NT2/D1 (cell line): ENCODE results near the gene DCTN5.

Experiments
- DNase-seq: peaks from one replicate; pipeline ENCODE4 v3.0.0-alpha.2; 2011; ENCODE audit warnings: low read depth, low spot score
- H3K27me3 ChIP-seq: 2 replicates; pipeline ENCODE4 v1.6.0; 2011; ENCODE audit warnings: mild to moderate bottlenecking; ENCODE audit not compliant: insufficient read length, insufficient read depth
- H3K36me3 ChIP-seq: 2 replicates; pipeline ENCODE4 v1.6.1; 2011; ENCODE audit warnings: mild to moderate bottlenecking, low read length, mixed read lengths; ENCODE audit not compliant: insufficient read depth, insufficient read length
- H3K4me1 ChIP-seq: 2 replicates; pipeline ENCODE4 v1.5.1; 2011; ENCODE audit not compliant: insufficient read depth, insufficient read length
- H3K4me3 ChIP-seq: 2 replicates; pipeline ENCODE4 v1.5.1; 2011; ENCODE audit warnings: low read depth; ENCODE audit not compliant: insufficient read length
- H3K9ac ChIP-seq: 2 replicates; pipeline ENCODE4 v1.6.0; 2011; ENCODE audit warnings: low read depth; ENCODE audit not compliant: insufficient read length
- H3K9me3 ChIP-seq: 2 replicates; pipeline ENCODE4 v1.5.1; 2011; ENCODE audit warnings: mild to moderate bottlenecking, low read length; ENCODE audit not compliant: insufficient read depth
- SUZ12 ChIP-seq: IDR thresholded peaks from 2 replicates; pipeline ENCODE4 v1.6.1; 2011; ENCODE audit not compliant: insufficient read length, insufficient read depth; ENCODE audit errors: extremely low read depth
- YY1 ChIP-seq: IDR thresholded peaks from 2 replicates; pipeline ENCODE4 v1.6.1; 2011; ENCODE audit not compliant: insufficient read length, insufficient read depth
- ZNF274 ChIP-seq: IDR thresholded peaks from 2 replicates; pipeline ENCODE4 v1.6.1; 2011; ENCODE audit warnings: mild to moderate bottlenecking, low read depth, low read length

The DCTN5 gene

GRCh38 chr16:23700509-23700908 is 59.2 kb downstream of the DCTN5 start:
- H3K9ac ChIP-seq, result no peak overlapping the region
- H3K4me1 ChIP-seq, result peaks cover 10% of the 10 kb centered on the region
- TF ChIP-seq SUZ12 (no peak), YY1 (no peak), ZNF274 (no peak)
- H3K36me3 ChIP-seq, result peaks cover 4% of the 10 kb centered on the region
- peaks cover 5% of the 10 kb centered on the region; the same call in 1 of the 2 replicates for H3K9me3 ChIP-seq
- H3K27me3 ChIP-seq, result no peaks in the 10 kb centered on the region
- no peak for DNase-seq
- no peak overlapping the region for H3K4me3 ChIP-seq

- H3K4me1 ChIP-seq, result peaks cover 10% of the 10 kb centered on the region
- no peak for TF ChIP-seq SUZ12
- TF ChIP-seq ZNF274, result no peak
- no peak for TF ChIP-seq YY1
- H3K9ac ChIP-seq, result no peak overlapping the region
- H3K27me3 ChIP-seq, result no peaks in the 10 kb centered on the region
- peaks cover 5% of the 10 kb centered on the region; the same call in 1 of the 2 replicates for H3K9me3 ChIP-seq
- no peak overlapping the region for H3K4me3 ChIP-seq
- H3K36me3 ChIP-seq, result peaks cover 4% of the 10 kb centered on the region
- DNase-seq, result no peak
Measured at GRCh38 chr16:23701045-23701444, 59.8 kb downstream of the DCTN5 start.

- no peak for DNase-seq
- Histone ChIP-seq H3K4me3 (no peak overlapping the region), H3K9ac (no peak overlapping the region), H3K4me1 (peaks cover 14% of the 10 kb centered on the region), H3K27me3 (no peaks in the 10 kb centered on the region), H3K36me3 (peaks cover 4% of the 10 kb centered on the region), H3K9me3 (peaks cover 5% of the 10 kb centered on the region; the same call in 1 of the 2 replicates)
- TF ChIP-seq SUZ12 (no peak), YY1 (no peak), ZNF274 (no peak)
Measured at GRCh38 chr16:23702951-23703350, 61.7 kb downstream of the DCTN5 start.

GRCh38 chr16:23704772-23705516 is 63.7 kb downstream of the DCTN5 start:
- H3K9ac ChIP-seq, result no peak overlapping the region
- DNase-seq, result no peak
- H3K27me3 ChIP-seq, result no peaks in the 10 kb centered on the region
- TF ChIP-seq YY1 (no peak), SUZ12 (no peak), ZNF274 (no peak)
- no peaks in the 10 kb centered on the region for H3K36me3 ChIP-seq
- H3K9me3 ChIP-seq, result peaks cover 19% of the 10 kb centered on the region
- H3K4me1 ChIP-seq, result peaks cover 14% of the 10 kb centered on the region
- no peak overlapping the region for H3K4me3 ChIP-seq

GRCh38 chr16:23705517-23705902 is 64.2 kb downstream of the DCTN5 start:
- peaks cover 12% of the 10 kb centered on the region for H3K4me1 ChIP-seq
- no peaks in the 10 kb centered on the region for H3K36me3 ChIP-seq
- no peak overlapping the region for H3K4me3 ChIP-seq
- H3K9ac ChIP-seq, result no peak overlapping the region
- DNase-seq, result no peak
- TF ChIP-seq SUZ12, result no peak
- TF ChIP-seq ZNF274, result no peak
- no peak for TF ChIP-seq YY1
- peaks cover 23% of the 10 kb centered on the region for H3K9me3 ChIP-seq
- no peaks in the 10 kb centered on the region for H3K27me3 ChIP-seq

- TF ChIP-seq SUZ12, result no peak
- no peak for TF ChIP-seq YY1
- TF ChIP-seq ZNF274, result no peak
- H3K9me3 ChIP-seq, result peaks cover 23% of the 10 kb centered on the region
- no peak for DNase-seq
- no peaks in the 10 kb centered on the region for H3K36me3 ChIP-seq
- H3K27me3 ChIP-seq, result peaks cover 7% of the 10 kb centered on the region
- no peak overlapping the region for H3K4me3 ChIP-seq
- no peak overlapping the region for H3K9ac ChIP-seq
- H3K4me1 ChIP-seq, result peaks cover 5% of the 10 kb centered on the region
Measured at GRCh38 chr16:23706439-23706838, 65.2 kb downstream of the DCTN5 start.

GRCh38 chr16:23709536-23709935 is 68.3 kb downstream of the DCTN5 start:
- H3K36me3 ChIP-seq, result no peaks in the 10 kb centered on the region
- H3K4me1 ChIP-seq, result peaks cover 8% of the 10 kb centered on the region
- TF ChIP-seq YY1, result no peak
- TF ChIP-seq SUZ12, result no peak
- TF ChIP-seq ZNF274, result no peak
- no peak overlapping the region for H3K9ac ChIP-seq
- H3K4me3 ChIP-seq, result no peak overlapping the region
- H3K27me3 ChIP-seq, result peaks cover 38% of the 10 kb centered on the region
- DNase-seq, result no peak
- peaks cover 18% of the 10 kb centered on the region for H3K9me3 ChIP-seq
